ENCODE data around the gene ANKRD16.

DNA sequence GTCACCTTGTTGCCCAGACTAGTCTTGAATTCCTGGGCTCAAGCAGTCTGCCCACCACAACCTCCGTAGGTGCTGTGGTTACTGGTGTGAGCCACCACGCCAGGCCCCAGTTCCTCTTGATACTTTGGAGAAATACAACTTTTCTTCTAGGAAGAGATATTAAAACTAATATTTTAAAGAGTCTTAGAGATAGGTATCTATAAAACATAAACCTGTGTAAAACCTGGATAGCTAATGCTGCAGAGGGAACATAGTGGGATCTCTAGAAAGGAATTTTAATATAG lies 71.7 kb downstream of the ANKRD16 start:
- no peak for TF ChIP-seq POLR2A (IDR thresholded peaks at IDR 0.05; ENCODE audit: extremely low read depth, insufficient read length)
- TF ChIP-seq, protein P1, sequence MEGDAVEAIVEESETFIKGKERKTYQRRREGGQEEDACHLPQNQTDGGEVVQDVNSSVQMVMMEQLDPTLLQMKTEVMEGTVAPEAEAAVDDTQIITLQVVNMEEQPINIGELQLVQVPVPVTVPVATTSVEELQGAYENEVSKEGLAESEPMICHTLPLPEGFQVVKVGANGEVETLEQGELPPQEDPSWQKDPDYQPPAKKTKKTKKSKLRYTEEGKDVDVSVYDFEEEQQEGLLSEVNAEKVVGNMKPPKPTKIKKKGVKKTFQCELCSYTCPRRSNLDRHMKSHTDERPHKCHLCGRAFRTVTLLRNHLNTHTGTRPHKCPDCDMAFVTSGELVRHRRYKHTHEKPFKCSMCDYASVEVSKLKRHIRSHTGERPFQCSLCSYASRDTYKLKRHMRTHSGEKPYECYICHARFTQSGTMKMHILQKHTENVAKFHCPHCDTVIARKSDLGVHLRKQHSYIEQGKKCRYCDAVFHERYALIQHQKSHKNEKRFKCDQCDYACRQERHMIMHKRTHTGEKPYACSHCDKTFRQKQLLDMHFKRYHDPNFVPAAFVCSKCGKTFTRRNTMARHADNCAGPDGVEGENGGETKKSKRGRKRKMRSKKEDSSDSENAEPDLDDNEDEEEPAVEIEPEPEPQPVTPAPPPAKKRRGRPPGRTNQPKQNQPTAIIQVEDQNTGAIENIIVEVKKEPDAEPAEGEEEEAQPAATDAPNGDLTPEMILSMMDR (IDR thresholded peaks at IDR 0.05; ENCODE audit: low read depth, low read length) = no peak
